Heart right ventricle (tissue), 16 donors: Measurements from ENCODE around the gene CCDC97. TPM values are rescaled to one million over a fixed set of nuclear protein-coding genes. Genes with fewer than 3 reads are reported as not detected.
A peak's percentile ranks its signal among the peaks of the same experiment; 100 is the strongest.

Experiments
- ATAC-seq, 8 donors: fragments of 200-7000 bp; cut with Tn5 transposase; one replicate each; pipeline ENCODE4 v1.9.1; 2020; ENCODE audit warnings: mild to moderate bottlenecking in 8 of 8, moderate library complexity in 8 of 8, moderate number of reproducible peaks in 1 of 8
- DNase-seq, 2 donors: peaks; one replicate each; pipeline ENCODE4 v3.0.0-alpha.2; 2020
- H3K27ac ChIP-seq, 10 donors: fragments of 200-600 bp; sonication (generic) in 2 of 10; one replicate each; pipeline versions ENCODE4 v1.5.0 to v1.8.0; 2020 to 2022; ENCODE audit warnings: mild to moderate bottlenecking in 3 of 10
- H3K27me3 ChIP-seq, 7 donors: fragments of 200-600 bp; one replicate each; pipeline ENCODE4 v1.8.0; 2021 to 2022; ENCODE audit warnings: mild to moderate bottlenecking in 2 of 7
- H3K36me3 ChIP-seq, 9 donors: fragments of 200-600 bp; sonication (generic) in 1 of 9; one replicate each; pipeline versions ENCODE4 v1.5.0 to v1.8.0; 2020 to 2022; ENCODE audit warnings: mild to moderate bottlenecking in 2 of 9
- H3K4me1 ChIP-seq, 9 donors: fragments of 200-600 bp; sonication (generic) in 1 of 9; one replicate each; pipeline versions ENCODE4 v1.5.0 to v1.8.0; 2020 to 2022; ENCODE audit warnings: mild to moderate bottlenecking in 4 of 9
- H3K4me3 ChIP-seq, 10 donors: fragments of 200-600 bp; sonication (generic) in 2 of 10; one replicate each; pipeline versions ENCODE4 v1.5.0 to v1.8.0; 2020 to 2022; ENCODE audit warnings: mild to moderate bottlenecking in 7 of 10, moderate library complexity in 2 of 10
- H3K9me3 ChIP-seq, 11 donors: fragments of 200-600 bp in 10 of 11; sonication (generic) in 2 of 11; one replicate each; pipeline versions ENCODE4 v1.5.0 to v1.8.0; 2013 to 2022; ENCODE audit warnings: mild to moderate bottlenecking in 2 of 11, control low read depth in 1 of 11, moderate library complexity in 1 of 11
- WGBS, 2 donors: extraction: QIAGEN DNeasy Blood & Tissue Kit; methylation state at CpG; one replicate each; pipeline ENCODE4 v1.1.7; 2013; ENCODE audit warnings: inconsistent platforms in 1 of 2; 5-methylcytosine and 5-hydroxymethylcytosine counted together
- intact Hi-C, 10 donors: fragments of 100-400 bp; cut with DNase I; formaldehyde crosslinking; loops; one replicate each; pipeline versions ENCODE4 v1.11.1 to v1.14.2; 2022
- polyA plus RNA-seq, 2 donors: library from polyadenylated mRNA; stranded (reverse); fragments of 200-250 nt; gene quantifications; one replicate each; pipeline ENCODE4 v1.2.3, GENCODE V29; 2013
- total RNA-seq, 10 donors: library from RNA; stranded (reverse); fragmentation: NEBNext Ultra II Directional in 3 of 10; extraction: Animal tissue kit (Norgen Biotek cat#: 25700) in 3 of 10; gene quantifications; one replicate each; pipeline versions ENCODE4 v1.2.1 to v1.2.4, GENCODE V29; 2021 to 2023
- TF ChIP-seq, protein P1 (sequence below), 9 donors: fragments of 200-600 bp; sonication (generic) in 2 of 9; IDR thresholded peaks; one replicate each; pipeline versions ENCODE4 v1.5.0 to v1.8.0; 2021 to 2022; ENCODE audit warnings: antibody characterized with exemption in 9 of 9, mild to moderate bottlenecking in 5 of 9, moderate library complexity in 1 of 9
- donor health status: Arrhythmogenic right ventricular cardiomyopathy.
- donor health status: ischemic (EF 13 %, LVEDD 7.1; RV severe dilation, severe dysfunction).
- donor health status: healthy with polysubstance abuse.
- donor health status: DM: no; HTN: yes; CAD: no.
- donor health status: DM: no; HTN: no; CAD: no.
- donor health status: ischemic (EF 25% LVEDD 6.9; RV normal size, moderate dysfunction).
- donor health status: ischemic (EF 25% LVEDD 5.7; RV mildly dilated, moderate dysfunction).
- donor health status: healthy.
- donor health status: DM: yes; HTN: yes; CAD: no.
- donor health status: Ischemic cardiomyopathy.
- donor health status: ischemic (EF 35%, LVEDD 5.7; RV mildly dilated, moderate dysfunction).
- donor health status: nonischemic (EF 11% LVEDD 7.7; RV severe dilation, severe dysfunction).
- donor health status: DM: yes; HTN: yes; CAD: no.
- donor health status: PGD.
- donor health status: ischemic (EF 29% LVEDD 5.4; RV normal size, mild dysfunction).
- donor health status: nonischemic (EF 23%, LVEDD 6.1; RV moderate dilation, normal function).

The CCDC97 gene
- total and polyA plus RNA-seq, 12 donors = 11.3 to 19.2 (median 16.1) TPM

DNA sequence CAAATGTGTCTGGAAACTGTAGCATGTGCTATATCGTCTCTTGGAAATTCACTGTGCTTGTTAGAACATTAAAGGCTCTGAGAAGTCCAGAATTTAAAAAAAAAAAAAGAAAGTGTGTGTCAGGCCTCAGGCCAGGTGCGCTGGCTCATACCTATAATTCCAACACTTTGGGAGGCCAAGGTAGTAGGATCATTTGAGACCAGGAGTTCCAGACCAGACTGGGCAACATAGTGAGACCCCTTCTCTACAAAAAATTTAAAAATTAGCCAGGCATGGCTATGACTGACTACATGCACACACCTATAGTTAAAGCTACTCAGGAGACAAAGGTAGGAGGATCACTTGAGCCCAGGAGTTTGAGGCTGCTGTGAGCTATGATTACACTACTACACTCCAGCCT is 40.9 kb upstream of the CCDC97 start:
- H3K36me3 ChIP-seq = peaks cover 13 to 70% (median 64%) of the 10 kb centered on the region in 9 donors
- no peaks in the 10 kb centered on the region for H3K27me3 ChIP-seq
- peaks cover 15 to 30% (median 25%) of the 10 kb centered on the region in 9 donors for H3K4me1 ChIP-seq
- intact Hi-C loops = loop anchor here in 3 of 10 donors (5.0 to 10.0 kb wide), 4 partner anchors 33 to 604 kb away; no protein-coding TSS in a partner anchor
- H3K9me3 ChIP-seq = no peaks in the 10 kb centered on the region
- H3K27ac ChIP-seq = no peak overlapping the region
- no peak overlapping the region for H3K4me3 ChIP-seq
- ATAC-seq (no peak), DNase-seq (no peak)
- TF ChIP-seq, protein P1, sequence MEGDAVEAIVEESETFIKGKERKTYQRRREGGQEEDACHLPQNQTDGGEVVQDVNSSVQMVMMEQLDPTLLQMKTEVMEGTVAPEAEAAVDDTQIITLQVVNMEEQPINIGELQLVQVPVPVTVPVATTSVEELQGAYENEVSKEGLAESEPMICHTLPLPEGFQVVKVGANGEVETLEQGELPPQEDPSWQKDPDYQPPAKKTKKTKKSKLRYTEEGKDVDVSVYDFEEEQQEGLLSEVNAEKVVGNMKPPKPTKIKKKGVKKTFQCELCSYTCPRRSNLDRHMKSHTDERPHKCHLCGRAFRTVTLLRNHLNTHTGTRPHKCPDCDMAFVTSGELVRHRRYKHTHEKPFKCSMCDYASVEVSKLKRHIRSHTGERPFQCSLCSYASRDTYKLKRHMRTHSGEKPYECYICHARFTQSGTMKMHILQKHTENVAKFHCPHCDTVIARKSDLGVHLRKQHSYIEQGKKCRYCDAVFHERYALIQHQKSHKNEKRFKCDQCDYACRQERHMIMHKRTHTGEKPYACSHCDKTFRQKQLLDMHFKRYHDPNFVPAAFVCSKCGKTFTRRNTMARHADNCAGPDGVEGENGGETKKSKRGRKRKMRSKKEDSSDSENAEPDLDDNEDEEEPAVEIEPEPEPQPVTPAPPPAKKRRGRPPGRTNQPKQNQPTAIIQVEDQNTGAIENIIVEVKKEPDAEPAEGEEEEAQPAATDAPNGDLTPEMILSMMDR (IDR thresholded peaks at IDR 0.05) = no peak
- WGBS, 2 donors = 92 to 98% methylated on average over 2 of the region's 2 CpGs

DNA sequence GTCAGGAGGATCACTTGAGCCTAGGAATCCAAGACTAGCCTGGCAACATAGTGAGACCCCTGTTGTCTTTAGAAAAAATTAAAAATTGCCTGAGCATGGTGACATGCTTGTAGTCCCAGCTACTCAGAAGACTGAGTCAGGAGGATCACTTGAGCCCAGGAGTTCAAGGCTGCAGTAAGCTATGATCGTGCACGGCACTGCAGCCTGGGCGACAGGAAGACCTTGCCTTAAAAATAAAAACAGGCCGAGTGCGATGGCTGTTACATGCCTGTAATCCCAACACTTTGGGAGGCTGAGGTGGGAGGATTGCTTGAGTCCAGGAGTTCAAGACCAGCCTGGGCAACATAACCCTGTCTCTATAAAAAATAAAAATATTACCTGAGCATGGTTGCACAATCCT is 40.4 kb upstream of the CCDC97 start:
- ATAC-seq (no peak), DNase-seq (no peak)
- intact Hi-C loops = loop anchor here in 3 of 10 donors (5.0 to 10.0 kb wide), 4 partner anchors 33 to 605 kb away; no protein-coding TSS in a partner anchor
- 88 to 90% methylated on average over 5 of the region's 5 CpGs for WGBS, 2 donors
- no peaks in the 10 kb centered on the region for H3K9me3 ChIP-seq
- H3K27me3 ChIP-seq = no peaks in the 10 kb centered on the region
- H3K27ac ChIP-seq = no peak overlapping the region
- TF ChIP-seq, protein P1 (IDR thresholded peaks at IDR 0.05) = no peak
- H3K4me3 ChIP-seq = no peak overlapping the region
- peaks cover 15 to 30% (median 25%) of the 10 kb centered on the region in 9 donors for H3K4me1 ChIP-seq
- peaks cover 13 to 75% (median 69%) of the 10 kb centered on the region in 9 donors for H3K36me3 ChIP-seq

DNA sequence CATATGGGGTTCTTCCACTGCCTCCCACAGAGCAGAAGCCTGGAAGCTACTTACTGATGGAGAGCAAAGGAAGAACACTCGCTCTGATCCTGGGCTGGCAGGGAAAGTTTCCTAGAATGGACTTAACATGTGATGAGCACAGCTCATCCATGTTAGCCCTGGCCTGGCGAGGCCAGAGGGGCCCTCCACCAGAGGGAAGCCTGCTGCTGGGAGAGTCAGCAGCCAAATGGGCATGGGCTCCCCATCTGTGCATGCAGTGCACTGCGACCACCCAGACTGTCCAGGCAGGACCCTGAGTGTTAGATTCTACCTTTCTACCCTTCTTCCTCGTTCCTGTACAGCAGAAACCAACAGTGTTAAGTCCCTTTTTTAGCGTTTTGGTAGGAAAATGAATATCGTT is 36.9 kb upstream of the CCDC97 start:
- no peaks in the 10 kb centered on the region for H3K9me3 ChIP-seq
- TF ChIP-seq, protein P1 (IDR thresholded peaks at IDR 0.05) = no peak
- ATAC-seq = peak in 1 of 8 donors; percentile 13
- peaks cover 13 to 100% (median 100%) of the 10 kb centered on the region in 9 donors for H3K36me3 ChIP-seq
- H3K27ac ChIP-seq = no peak overlapping the region
- H3K4me3 ChIP-seq = no peak overlapping the region
- intact Hi-C loops = no loop called here
- 85 to 86% methylated on average over 6 of the region's 6 CpGs for WGBS, 2 donors
- no peaks in the 10 kb centered on the region for H3K27me3 ChIP-seq
- peaks cover 0 to 4% (median 0%) of the 10 kb centered on the region in 9 donors for H3K4me1 ChIP-seq
- no peak for DNase-seq

DNA sequence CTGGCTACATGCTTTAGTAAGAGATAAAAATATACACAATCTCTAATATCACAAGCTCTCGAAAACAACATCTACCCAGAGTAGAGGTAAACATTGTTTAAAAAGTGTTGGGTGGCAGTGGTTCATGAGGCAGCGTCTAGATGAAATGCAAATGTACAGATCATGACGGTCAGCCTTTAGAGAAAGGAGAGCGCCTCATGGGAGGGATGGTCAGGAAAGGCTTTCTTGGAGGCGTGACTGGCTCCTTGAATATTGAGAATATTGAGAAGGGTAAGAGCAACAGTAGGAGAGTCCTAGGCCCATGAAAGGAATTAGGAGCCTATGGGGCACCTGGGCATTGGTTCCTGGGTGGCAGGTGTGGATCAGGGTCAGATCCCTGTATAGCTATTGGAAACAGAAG is 35.2 kb upstream of the CCDC97 start:
- H3K27ac ChIP-seq = no peak overlapping the region
- H3K4me3 ChIP-seq = no peak overlapping the region
- DNase-seq (no peak), ATAC-seq (no peak)
- intact Hi-C loops = no loop called here
- no peaks in the 10 kb centered on the region for H3K9me3 ChIP-seq
- H3K4me1 ChIP-seq = peaks cover 0 to 4% (median 0%) of the 10 kb centered on the region in 9 donors
- no peaks in the 10 kb centered on the region for H3K27me3 ChIP-seq
- WGBS, 2 donors = 94% methylated on average over 5 of the region's 5 CpGs
- TF ChIP-seq, protein P1 (IDR thresholded peaks at IDR 0.05) = no peak
- peaks cover 14 to 100% (median 100%) of the 10 kb centered on the region in 9 donors for H3K36me3 ChIP-seq
